HG03575 (cell line): Measurements from ENCODE around the gene MMP23B.

ENCODE experiments used
- ATAC-seq: cut with Tn5 transposase; IDR thresholded peaks from one replicate; pipeline ENCODE4 v1.9.1; 2021; ENCODE audit not compliant: unreplicated experiment, insufficient number of reproducible peaks, low FRiP score; ENCODE audit errors: extremely low read depth

The MMP23B gene

GRCh38 chr1:1601564-1602303, 30.2 kb upstream of the MMP23B start:
- no peak for ATAC-seq

GRCh38 chr1:1602304-1602967, 29.5 kb upstream of the MMP23B start:
- ATAC-seq, result no peak

- ATAC-seq, result no peak
Observed at GRCh38 chr1:1602968-1603506, 28.9 kb upstream of the MMP23B start.

GRCh38 chr1:1603671-1604373, 28.2 kb upstream of the MMP23B start:
- no peak for ATAC-seq

GRCh38 chr1:1604374-1605033, 27.5 kb upstream of the MMP23B start:
- no peak for ATAC-seq

- ATAC-seq, result no peak
Observed at GRCh38 chr1:1605034-1605591, 26.9 kb upstream of the MMP23B start.

- ATAC-seq, result no peak
Observed at GRCh38 chr1:1605724-1606123, 26.2 kb upstream of the MMP23B start.

GRCh38 chr1:1606232-1606631, 25.7 kb upstream of the MMP23B start:
- no peak for ATAC-seq

GRCh38 chr1:1609822-1610485, 22.0 kb upstream of the MMP23B start:
- ATAC-seq, result no peak

GRCh38 chr1:1610796-1611195, 21.2 kb upstream of the MMP23B start:
- ATAC-seq, result no peak

GRCh38 chr1:1612104-1612400, 19.9 kb upstream of the MMP23B start:
- ATAC-seq, result no peak

GRCh38 chr1:1613509-1614082, 18.4 kb upstream of the MMP23B start:
- ATAC-seq, result no peak

GRCh38 chr1:1614204-1614953, 17.6 kb upstream of the MMP23B start:
- no peak for ATAC-seq

GRCh38 chr1:1614954-1615255, 17.1 kb upstream of the MMP23B start:
- no peak for ATAC-seq

- ATAC-seq, result no peak
Observed at GRCh38 chr1:1615256-1616044, 16.5 kb upstream of the MMP23B start, which contains the start of gene MIB2. MIB2 (plus strand) TSS chr1:1615500; CDS start chr1:1623453, 7,953 bp downstream.

GRCh38 chr1:1616045-1616790, 15.8 kb upstream of the MMP23B start:
- no peak for ATAC-seq
